Tibial artery (tissue), 4 donors: ENCODE data around the gene SPRED2.

Experiments
- DNase-seq, 2 donors: peaks; one replicate each; pipeline ENCODE4 v3.0.0-alpha.2; 2019
- H3K27ac ChIP-seq, 2 donors: fragments of 200-600 bp; sonication (generic) in 1 of 2; 1 replicate in 1 of 2; 2 replicates in 1 of 2; pipeline ENCODE4 v1.5.1; 2018 to 2019; ENCODE audit warnings: mild to moderate bottlenecking in 1 of 2
- H3K27me3 ChIP-seq, 2 donors: fragments of 200-600 bp; sonication (generic) in 1 of 2; one replicate each; pipeline versions ENCODE4 v1.5.1 to v1.6.0; 2016 to 2019
- H3K36me3 ChIP-seq, 3 donors: fragments of 200-600 bp; sonication (generic) in 2 of 3; one replicate each; pipeline ENCODE4 v1.5.1; 2016 to 2019; ENCODE audit warnings: mild to moderate bottlenecking in 2 of 3
- H3K4me1 ChIP-seq, 4 donors: fragments of 200-600 bp; sonication (generic) in 2 of 4; 1 replicate in 3 of 4; 2 replicates in 1 of 4; pipeline ENCODE4 v1.5.1; 2016 to 2019
- H3K4me3 ChIP-seq, 2 donors: fragments of 200-600 bp; sonication (generic) in 1 of 2; 1 replicate in 1 of 2; 2 replicates in 1 of 2; pipeline ENCODE4 v1.5.1; 2018 to 2019; ENCODE audit warnings: mild to moderate bottlenecking in 2 of 2
- H3K9me3 ChIP-seq, 3 donors: fragments of 200-600 bp; sonication (generic) in 1 of 3; one replicate each; pipeline ENCODE4 v1.5.1; 2016 to 2019
- intact Hi-C: fragments of 100-400 bp; cut with DNase I; formaldehyde crosslinking; loops from one replicate; pipeline ENCODE4 v1.15.0; 2023; ENCODE audit warnings: low total_unique reads
- TF ChIP-seq, protein P1 (sequence below), 2 experiments: fragments of 200-600 bp in 1 of 2; fragments of 450-650 bp in 1 of 2; IDR thresholded peaks; one replicate each; pipeline ENCODE4 v1.5.1; 2017 to 2019; ENCODE audit warnings: antibody characterized with exemption in 2 of 2, mild to moderate bottlenecking in 1 of 2, moderate library complexity in 1 of 2

The SPRED2 gene

DNA sequence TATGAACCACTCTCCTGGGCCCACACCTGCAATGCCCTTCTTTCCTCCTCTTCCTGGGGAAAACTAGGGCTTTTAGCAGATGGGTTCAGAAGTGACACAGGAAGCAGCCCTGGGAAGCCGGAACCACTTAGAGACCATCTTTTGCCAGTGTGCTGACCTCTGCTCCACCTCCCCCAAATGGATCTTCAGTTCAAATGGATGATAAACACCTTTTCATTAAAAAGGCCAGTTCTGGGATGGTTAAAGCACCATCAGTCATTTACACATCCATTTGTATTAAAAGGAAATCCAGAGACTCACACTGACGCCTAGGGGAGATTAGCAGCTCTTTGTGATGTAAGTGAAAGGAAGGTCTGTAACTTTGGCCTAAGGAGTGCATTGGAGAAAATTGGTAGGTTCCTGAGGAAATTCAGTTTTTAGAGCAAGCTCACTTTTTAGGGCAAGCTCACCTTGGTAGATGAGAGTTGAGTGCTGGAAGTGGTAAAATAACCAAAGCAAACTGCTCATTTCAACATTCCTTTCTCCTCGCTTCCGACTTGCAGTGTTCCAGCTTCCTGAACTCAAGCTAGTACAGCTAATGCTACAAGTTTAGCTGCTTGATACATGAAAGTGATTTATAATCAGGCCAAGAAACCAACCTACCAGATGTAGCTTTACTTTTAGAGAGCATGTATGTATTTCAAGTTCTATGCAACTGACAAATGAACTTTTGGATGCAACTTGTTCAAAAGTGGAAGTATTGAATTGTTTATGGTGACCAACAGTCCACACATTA, 157.1 kb downstream of the SPRED2 start:
- H3K27ac ChIP-seq: no peak overlapping the region
- H3K36me3 ChIP-seq: peaks cover 11 to 22% (median 20%) of the 10 kb centered on the region in 3 donors
- H3K27me3 ChIP-seq: no peaks in the 10 kb centered on the region
- H3K4me1 ChIP-seq: no peaks in the 10 kb centered on the region
- intact Hi-C loops: no loop called here
- H3K9me3 ChIP-seq: no peaks in the 10 kb centered on the region
- no peak for DNase-seq
- TF ChIP-seq, protein P1, sequence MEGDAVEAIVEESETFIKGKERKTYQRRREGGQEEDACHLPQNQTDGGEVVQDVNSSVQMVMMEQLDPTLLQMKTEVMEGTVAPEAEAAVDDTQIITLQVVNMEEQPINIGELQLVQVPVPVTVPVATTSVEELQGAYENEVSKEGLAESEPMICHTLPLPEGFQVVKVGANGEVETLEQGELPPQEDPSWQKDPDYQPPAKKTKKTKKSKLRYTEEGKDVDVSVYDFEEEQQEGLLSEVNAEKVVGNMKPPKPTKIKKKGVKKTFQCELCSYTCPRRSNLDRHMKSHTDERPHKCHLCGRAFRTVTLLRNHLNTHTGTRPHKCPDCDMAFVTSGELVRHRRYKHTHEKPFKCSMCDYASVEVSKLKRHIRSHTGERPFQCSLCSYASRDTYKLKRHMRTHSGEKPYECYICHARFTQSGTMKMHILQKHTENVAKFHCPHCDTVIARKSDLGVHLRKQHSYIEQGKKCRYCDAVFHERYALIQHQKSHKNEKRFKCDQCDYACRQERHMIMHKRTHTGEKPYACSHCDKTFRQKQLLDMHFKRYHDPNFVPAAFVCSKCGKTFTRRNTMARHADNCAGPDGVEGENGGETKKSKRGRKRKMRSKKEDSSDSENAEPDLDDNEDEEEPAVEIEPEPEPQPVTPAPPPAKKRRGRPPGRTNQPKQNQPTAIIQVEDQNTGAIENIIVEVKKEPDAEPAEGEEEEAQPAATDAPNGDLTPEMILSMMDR (IDR thresholded peaks at IDR 0.05): no peak
- H3K4me3 ChIP-seq: no peak overlapping the region

DNA sequence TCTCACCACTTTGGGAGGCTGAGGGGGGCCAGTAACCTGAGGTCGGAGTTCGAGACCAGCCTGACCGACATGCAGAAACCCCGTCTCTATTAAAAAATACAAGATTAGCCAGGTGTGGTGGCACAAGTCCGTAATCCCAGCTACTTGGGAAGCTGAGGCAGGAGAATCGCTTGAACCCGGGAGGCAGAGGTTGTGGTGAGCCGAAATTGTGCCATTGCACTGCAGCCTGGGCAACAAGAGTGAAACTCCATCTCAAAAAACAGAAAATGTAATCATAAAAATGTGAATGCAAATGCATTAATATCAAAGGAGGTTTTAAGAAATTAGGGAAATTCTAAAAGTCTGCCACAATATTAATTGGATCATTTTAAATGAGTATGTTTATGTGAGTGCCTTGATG, 159.1 kb downstream of the SPRED2 start:
- no peak overlapping the region for H3K27ac ChIP-seq
- intact Hi-C loops: no loop called here
- no peaks in the 10 kb centered on the region for H3K9me3 ChIP-seq

DNA sequence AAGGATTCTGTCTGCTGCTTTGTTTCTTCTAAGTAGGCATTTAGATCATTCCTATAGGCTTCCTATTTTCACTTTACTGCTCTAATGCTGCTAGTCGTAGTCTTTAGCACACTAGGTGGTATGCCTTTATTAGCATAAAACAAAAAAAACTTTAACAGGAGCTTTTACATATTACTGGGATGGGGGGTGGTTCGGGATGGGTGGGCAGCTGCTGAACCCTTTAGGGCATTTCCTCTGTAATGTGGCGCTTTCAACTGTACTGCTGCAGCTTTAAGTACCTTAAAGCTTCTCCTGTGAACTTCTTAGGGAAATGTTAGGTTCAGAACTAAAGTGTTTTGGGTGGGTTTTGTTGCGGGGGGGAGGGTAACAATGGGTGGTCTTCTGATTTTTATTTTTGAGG, 163.4 kb downstream of the SPRED2 start:
- Histone ChIP-seq H3K9me3 (no peaks in the 10 kb centered on the region), H3K4me3 (no peak overlapping the region), H3K27ac (no peak overlapping the region), H3K4me1 (peaks cover 0 to 6% (median 2%) of the 10 kb centered on the region in 4 donors), H3K36me3 (peaks cover 17 to 55% (median 45%) of the 10 kb centered on the region in 3 donors), H3K27me3 (no peaks in the 10 kb centered on the region)
- TF ChIP-seq, protein P1 (IDR thresholded peaks at IDR 0.05): no peak
- DNase-seq: no peak
- intact Hi-C loops: no loop called here

More for the DNA sequence above, 159.1 kb downstream of the SPRED2 start:
- TF ChIP-seq, protein P1 (IDR thresholded peaks at IDR 0.05): no peak
- H3K4me3 ChIP-seq: no peak overlapping the region
- H3K4me1 ChIP-seq: no peaks in the 10 kb centered on the region
- DNase-seq: no peak
- peaks cover 11 to 28% (median 28%) of the 10 kb centered on the region in 3 donors for H3K36me3 ChIP-seq
- H3K27me3 ChIP-seq: no peaks in the 10 kb centered on the region

DNA sequence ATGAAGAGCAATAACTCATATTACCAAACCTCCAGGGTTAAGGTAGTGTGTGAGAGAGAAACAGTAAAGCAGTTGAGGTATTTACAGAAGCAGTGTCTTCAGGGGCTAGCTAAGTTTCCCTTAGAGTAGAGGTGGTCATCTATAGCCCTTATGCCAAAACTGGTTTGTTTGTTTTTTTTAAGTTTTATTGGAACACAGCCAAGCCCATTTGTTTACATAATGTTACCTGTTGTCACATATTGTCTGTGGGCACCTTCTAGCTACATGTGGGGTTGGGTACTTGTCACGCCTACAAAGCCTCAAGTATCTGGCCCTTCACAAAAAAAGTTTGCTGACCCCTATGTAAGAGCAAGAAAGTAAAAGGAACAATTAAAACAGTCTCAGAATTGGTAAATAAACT, 165.4 kb downstream of the SPRED2 start:
- Histone ChIP-seq H3K36me3 (peaks cover 14 to 50% (median 27%) of the 10 kb centered on the region in 3 donors), H3K27ac (no peak overlapping the region), H3K9me3 (no peaks in the 10 kb centered on the region), H3K4me1 (peaks cover 0 to 6% (median 2%) of the 10 kb centered on the region in 4 donors), H3K4me3 (no peak overlapping the region), H3K27me3 (no peaks in the 10 kb centered on the region)
- TF ChIP-seq, protein P1 (IDR thresholded peaks at IDR 0.05): no peak
- intact Hi-C loops: no loop called here
- no peak for DNase-seq

DNA sequence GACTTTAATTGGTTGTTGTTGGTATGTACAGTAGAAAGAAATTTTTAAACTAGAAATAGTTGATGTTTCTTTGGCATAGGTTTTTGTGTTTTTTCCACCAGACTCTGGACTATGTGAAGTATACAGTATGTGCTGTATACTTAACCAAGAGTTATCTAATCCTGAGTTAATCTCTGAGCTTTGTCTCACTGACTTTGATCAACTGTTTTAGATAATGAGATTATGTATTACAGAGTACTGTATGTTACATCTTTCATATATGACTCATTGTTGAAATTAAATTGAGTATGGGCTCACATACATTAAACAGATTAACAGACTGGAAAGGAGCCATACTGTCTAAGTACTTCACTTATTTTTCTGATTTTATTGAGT, 166.7 kb downstream of the SPRED2 start:
- H3K27ac ChIP-seq: no peak overlapping the region
- H3K9me3 ChIP-seq: no peaks in the 10 kb centered on the region
- intact Hi-C loops: no loop called here
- H3K4me1 ChIP-seq: peaks cover 0 to 6% (median 2%) of the 10 kb centered on the region in 4 donors
- H3K4me3 ChIP-seq: no peak overlapping the region
- no peaks in the 10 kb centered on the region for H3K27me3 ChIP-seq
- TF ChIP-seq, protein P1 (IDR thresholded peaks at IDR 0.05): no peak
- no peak for DNase-seq
- H3K36me3 ChIP-seq: peaks cover 7 to 42% (median 26%) of the 10 kb centered on the region in 3 donors
